H1 (cell line): ENCODE measurements around the gene CDKN3. TPM values are rescaled to one million over a fixed set of nuclear protein-coding genes. Genes with fewer than 3 reads are reported as not detected.

ENCODE experiments used
- CBX5 ChIP-seq: fragments of 300-800, 300-1000 bp; sonication (generic); IDR thresholded peaks from 2 replicates; pipeline ENCODE4 v1.7.1; 2016; ENCODE audit warnings: antibody characterized with exemption, low read length, low read depth
- CEBPB ChIP-seq: IDR thresholded peaks from 2 replicates; pipeline ENCODE4 v1.6.1; 2012; ENCODE audit warnings: low read depth, low read length
- CHD7 ChIP-seq: fragments of 300-600 bp; sonication (generic); IDR thresholded peaks from 2 replicates; pipeline ENCODE4 v1.7.1; 2012; ENCODE audit warnings: low read length, moderate library complexity, mild to moderate bottlenecking, inconsistent platforms; ENCODE audit not compliant: insufficient replicate concordance
- EP300 ChIP-seq, 2 experiments: IDR thresholded peaks; 1 replicate in 1 of 2; 2 replicates in 1 of 2; pipeline ENCODE4 v1.6.1; 2011 to 2012; ENCODE audit warnings: low read depth in 2 of 2, low read length in 2 of 2, mild to moderate bottlenecking in 2 of 2, borderline replicate concordance in 1 of 2, inconsistent platforms in 1 of 2, moderate library complexity in 1 of 2
- EZH2 ChIP-seq: fragments of 200-600 bp; sonication (generic); IDR thresholded peaks from 2 replicates; pipeline ENCODE4 v1.7.1; 2012; ENCODE audit warnings: low read depth, mild to moderate bottlenecking, moderate library complexity, low read length, inconsistent platforms; ENCODE audit not compliant: severe bottlenecking
- FOSL1 ChIP-seq: IDR thresholded peaks from 2 replicates; pipeline ENCODE4 v1.6.1; 2011; ENCODE audit warnings: mild to moderate bottlenecking, low read depth, low read length, moderate library complexity; ENCODE audit not compliant: insufficient read depth
- KDM1A ChIP-seq: fragments of 200-600, 300-600 bp; sonication (generic); IDR thresholded peaks from 2 replicates; pipeline ENCODE4 v1.7.1; 2016; ENCODE audit warnings: mild to moderate bottlenecking, low read length, borderline replicate concordance
- KDM4A ChIP-seq: IDR thresholded peaks from one replicate; pipeline ENCODE4 v1.7.1; 2012; ENCODE audit warnings: low read depth, mild to moderate bottlenecking, moderate library complexity, low read length, inconsistent platforms; ENCODE audit not compliant: severe bottlenecking
- KDM5A ChIP-seq: fragments of 200-600 bp; IDR thresholded peaks from 2 replicates; pipeline ENCODE4 v1.7.1; 2012; ENCODE audit warnings: mild to moderate bottlenecking, low read length, inconsistent platforms, mixed read lengths
- NRF1 ChIP-seq: IDR thresholded peaks from 2 replicates; pipeline ENCODE4 v1.6.1; 2011; ENCODE audit warnings: mild to moderate bottlenecking, low read depth, low read length, improper control_type of control experiment
- RFX5 ChIP-seq: IDR thresholded peaks from 2 replicates; pipeline ENCODE4 v1.6.1; 2011; ENCODE audit warnings: low read depth, low read length, improper control_type of control experiment, borderline replicate concordance
- TCF12 ChIP-seq: IDR thresholded peaks from 2 replicates; pipeline ENCODE4 v1.6.1; 2011; ENCODE audit warnings: low read depth, mild to moderate bottlenecking, low read length
- polyA plus RNA-seq, 7 experiments: library from polyadenylated mRNA; depleted of rRNA in 3 of 7; stranded (reverse) in 5 of 7; unstranded in 2 of 7; fragments of >200 nt in 5 of 7; fragments of 200-250 nt in 2 of 7; gene quantifications; 1 replicate in 5 of 7; 2 replicates in 1 of 7; 4 replicates in 1 of 7; pipeline versions ENCODE4 v1.2.1 to v1.2.3, GENCODE V29; 2011 to 2013; ENCODE audit warnings: missing spikeins in 2 of 7, mixed read lengths in 2 of 7
- total RNA-seq: library from RNA; stranded (reverse); fragmentation: NEBNext Ultra II Directional; extraction: Animal tissue kit (Norgen Biotek cat#: 25700); gene quantifications from 2 replicates; pipeline ENCODE4 v1.2.1, GENCODE V29; 2021

Gene CDKN3
- total and polyA plus RNA-seq, 2 of the 8 experiments (the other 6 are each of a cell fraction or from before 2014, with no cell fraction given), result 43.5 to 48.3 TPM

DNA sequence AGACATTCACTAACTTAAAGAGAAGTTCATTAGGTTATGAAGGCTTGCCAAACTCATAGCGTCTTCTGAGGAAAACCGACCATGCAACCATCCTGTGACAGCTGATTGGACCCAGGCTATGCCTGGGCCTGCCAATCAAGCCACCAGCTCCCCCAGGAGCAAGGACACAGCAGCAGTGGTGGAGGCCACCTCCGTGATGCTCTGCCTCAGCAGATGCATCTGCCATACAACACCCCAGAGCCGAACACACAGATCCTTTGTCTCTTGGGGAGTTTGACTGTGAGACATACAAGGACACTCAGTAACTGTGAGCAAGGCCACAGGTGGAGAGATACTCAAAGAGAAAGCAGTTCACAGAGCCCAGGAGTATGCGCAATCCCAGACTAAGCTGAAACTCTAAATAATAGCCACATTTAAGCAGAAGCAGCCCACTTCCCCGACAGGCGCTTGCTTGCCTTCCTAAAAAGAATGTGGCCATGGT, 54.4 kb downstream of the CDKN3 start (continued):
- TF ChIP-seq CHD7 (no peak), KDM5A (no peak), FOSL1 (no peak), KDM1A (no peak), NRF1 (no peak), RFX5 (no peak), TCF12 (no peak), EZH2 (no peak), CEBPB (no peak), EP300 (IDR thresholded peaks at IDR 0.05; ENCODE audit: borderline replicate concordance in 1 of 2, low read depth in 2 of 2, low read length in 2 of 2) (no peak), KDM4A (no peak), CBX5 (no peak)
